GM12875 (cell line): ENCODE results near the gene UGT1A5.
"Not testable (repeated sequence)": the region's sequence is repeated elsewhere in the genome, so short reads cannot be mapped to it uniquely, and the experiment has no call there.

ENCODE experiments used
- H3K4me3 ChIP-seq: one replicate; pipeline ENCODE4 v1.5.1; 2011; ENCODE audit warnings: low read depth, low read length, control low read depth
- CTCF ChIP-seq: IDR thresholded peaks from 2 replicates; pipeline ENCODE4 v1.5.1; 2011; ENCODE audit warnings: low read depth, mild to moderate bottlenecking, control low read depth, inconsistent platforms, low read length, moderate library complexity, borderline replicate concordance; ENCODE audit not compliant: insufficient read depth

Gene UGT1A5

GRCh38 chr2:233728723-233729301 is 16.1 kb downstream of the UGT1A5 start, which contains the start of gene UGT1A3:
Gene UGT1A3, plus strand, starts transcription at chr2:233729042. Its CDS starts 85 bp downstream, at chr2:233729127.
- no peak for TF ChIP-seq CTCF

GRCh38 chr2:233736868-233737653 is 24.4 kb downstream of the UGT1A5 start:
- not testable (repeated sequence) for H3K4me3 ChIP-seq

More at GRCh38 chr2:233728723-233729301, 16.1 kb downstream of the UGT1A5 start, which contains the start of gene UGT1A3:
- H3K4me3 ChIP-seq, result no peak within 1 kb of the TSS

- no peak overlapping the region for H3K4me3 ChIP-seq
- no peak for TF ChIP-seq CTCF
These were observed 28.2 kb downstream of the UGT1A5 start for GRCh38 chr2:233740870-233741269.

- H3K4me3 ChIP-seq, result no peak overlapping the region
- TF ChIP-seq CTCF, result no peak
These were observed 31.0 kb downstream of the UGT1A5 start for GRCh38 chr2:233743464-233744259.

- no peak overlapping the region for H3K4me3 ChIP-seq
- no peak for TF ChIP-seq CTCF
These were observed 32.5 kb downstream of the UGT1A5 start for GRCh38 chr2:233745073-233745755.

GRCh38 chr2:233745838-233746237 is 33.1 kb downstream of the UGT1A5 start:
- not testable (repeated sequence) for H3K4me3 ChIP-seq

GRCh38 chr2:233746475-233747282 is 34.0 kb downstream of the UGT1A5 start:
- TF ChIP-seq CTCF, result no peak
- no peak overlapping the region for H3K4me3 ChIP-seq
